ENCODE results near the gene PRKG1. TPM values are rescaled to one million over a fixed set of nuclear protein-coding genes. Genes with fewer than 3 reads are reported as not detected.

Gene PRKG1
- total and polyA plus RNA-seq, 2 of the 4 experiments (the other 2 are of a cell fraction) = 3.5 to 18.3 TPM

DNA sequence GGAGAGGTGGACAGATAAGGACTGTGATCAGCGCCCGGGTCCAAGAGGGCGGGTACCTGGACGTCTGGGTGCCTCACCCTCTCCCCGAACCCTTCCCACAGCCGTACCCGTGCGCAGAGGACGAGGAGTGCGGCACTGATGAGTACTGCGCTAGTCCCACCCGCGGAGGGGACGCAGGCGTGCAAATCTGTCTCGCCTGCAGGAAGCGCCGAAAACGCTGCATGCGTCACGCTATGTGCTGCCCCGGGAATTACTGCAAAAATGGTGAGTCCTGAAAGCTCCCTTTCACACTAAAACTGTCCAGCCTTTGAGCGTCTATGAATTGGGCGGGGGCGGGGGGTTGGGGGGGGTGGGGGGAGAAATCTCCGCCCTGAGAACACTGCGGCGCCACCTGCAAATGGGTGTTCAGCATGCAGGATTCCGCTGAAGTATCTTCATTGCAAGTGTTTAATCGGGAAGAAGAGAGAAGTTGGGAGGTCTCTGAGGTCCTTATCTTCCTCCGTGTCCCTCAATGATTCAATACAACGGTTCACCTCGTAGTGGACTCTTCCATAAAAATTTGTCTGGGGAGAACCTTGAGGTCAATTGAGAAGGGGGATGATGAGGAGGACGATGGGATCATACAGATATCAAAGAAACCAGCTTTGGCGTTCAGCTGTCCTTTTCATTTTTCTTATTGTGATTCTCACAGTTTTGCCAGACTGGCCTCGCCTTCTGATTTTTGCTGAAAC, 1240.7 kb downstream of the PRKG1 start:
- peak overlapping the region; percentile 93 for H3K56ac ChIP-seq (ENCODE audit: extremely low read depth, insufficient read depth, low read length)
- peak overlapping the region; percentile 71 for H3K27ac ChIP-seq (ENCODE audit: insufficient read depth, low read length)
- H4K20me1 ChIP-seq (ENCODE audit: insufficient read depth, low read length) = no peaks in the 10 kb centered on the region
- no peaks in the 10 kb centered on the region for H3K27me3 ChIP-seq (ENCODE audit: control insufficient read depth, insufficient read depth, low read length)
- H2BK5ac ChIP-seq (ENCODE audit: low read depth, low read length, poor library complexity, severe bottlenecking) = peak overlapping the region; percentile 99
- peak overlapping the region; percentile 87 for H3K4me2 ChIP-seq (ENCODE audit: low read depth, low read length)
- peak; percentile 27; the same call in 1 of the 2 replicates for TF ChIP-seq MXI1 (IDR thresholded peaks at IDR 0.05; ENCODE audit: borderline replicate concordance, low read depth, low read length)
- TF ChIP-seq, protein P1, sequence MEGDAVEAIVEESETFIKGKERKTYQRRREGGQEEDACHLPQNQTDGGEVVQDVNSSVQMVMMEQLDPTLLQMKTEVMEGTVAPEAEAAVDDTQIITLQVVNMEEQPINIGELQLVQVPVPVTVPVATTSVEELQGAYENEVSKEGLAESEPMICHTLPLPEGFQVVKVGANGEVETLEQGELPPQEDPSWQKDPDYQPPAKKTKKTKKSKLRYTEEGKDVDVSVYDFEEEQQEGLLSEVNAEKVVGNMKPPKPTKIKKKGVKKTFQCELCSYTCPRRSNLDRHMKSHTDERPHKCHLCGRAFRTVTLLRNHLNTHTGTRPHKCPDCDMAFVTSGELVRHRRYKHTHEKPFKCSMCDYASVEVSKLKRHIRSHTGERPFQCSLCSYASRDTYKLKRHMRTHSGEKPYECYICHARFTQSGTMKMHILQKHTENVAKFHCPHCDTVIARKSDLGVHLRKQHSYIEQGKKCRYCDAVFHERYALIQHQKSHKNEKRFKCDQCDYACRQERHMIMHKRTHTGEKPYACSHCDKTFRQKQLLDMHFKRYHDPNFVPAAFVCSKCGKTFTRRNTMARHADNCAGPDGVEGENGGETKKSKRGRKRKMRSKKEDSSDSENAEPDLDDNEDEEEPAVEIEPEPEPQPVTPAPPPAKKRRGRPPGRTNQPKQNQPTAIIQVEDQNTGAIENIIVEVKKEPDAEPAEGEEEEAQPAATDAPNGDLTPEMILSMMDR (conservative IDR thresholded peaks at IDR 0.05; ENCODE audit: low read depth, low read length) = no peak
- peaks cover 6% of the 10 kb centered on the region; the same call in 1 of the 2 replicates for H3K36me3 ChIP-seq (ENCODE audit: control insufficient read depth, insufficient read depth, low read length)
- peak overlapping the region; percentile 99 for H3K14ac ChIP-seq (replicated peaks; ENCODE audit: low read depth, low read length)
- H2AK9ac ChIP-seq (replicated peaks; ENCODE audit: low read depth, low read length, poor library complexity) = peak overlapping the region; percentile 86
- POLR2A ChIA-PET (ENCODE audit: unreplicated experiment) = interaction anchor here (0.6 to 1.2 kb wide), 2 partner anchors 174 to 252 kb away, joined by 4 to 9 read pairs; no protein-coding TSS in a partner anchor
- H3K9me3 ChIP-seq (ENCODE audit: control insufficient read depth, insufficient read depth, low read length) = no peaks in the 10 kb centered on the region
- peak overlapping the region; percentile 77 to 96 for H4K8ac ChIP-seq (ENCODE audit: low read depth in 2 of 2, low read length in 2 of 2)
- peak overlapping the region; percentile 97 for H2BK120ac ChIP-seq (ENCODE audit: low read depth, low read length)
- H4K5ac ChIP-seq (ENCODE audit: low read depth, low read length) = peak overlapping the region; percentile 80
- peak overlapping the region; percentile 97 for H2BK20ac ChIP-seq (ENCODE audit: low read depth, low read length)
- WGBS, 2 experiments (ENCODE audit: extremely low coverage in 2 of 2, insufficient read length in 1 of 2) = 0% methylated on average over 15 of the region's 36 CpGs; no CpG with 5 or more reads in 1 of the 2 experiments
- peaks cover 0 to 34% of the 10 kb centered on the region in 2 experiments; a peak in 2 of 4 replicates for H3K79me1 ChIP-seq (ENCODE audit: low read depth in 1 of 2, low read length in 2 of 2)
- H3K9me1 ChIP-seq (ENCODE audit: insufficient read depth, low read length) = peaks cover 5% of the 10 kb centered on the region; the same call in 1 of the 2 replicates
- peak overlapping the region; percentile 98 for H3K4ac ChIP-seq (ENCODE audit: low read depth, low read length)
- no TSS peak for BruUV-seq (replicated peaks)
- peak overlapping the region; percentile 81 for H3K4me3 ChIP-seq (ENCODE audit: insufficient read depth, low read depth, low read length)
- in situ Hi-C loops (cut with MboI; ENCODE audit: low sequenced_read_pairs) (loop anchor here (5.0 kb wide), 2 partner anchors 172 to 252 kb away; no protein-coding TSS in a partner anchor), intact Hi-C loops (cut with micrococcal nuclease) (loop anchor here (1.0 to 5.0 kb wide), 3 partner anchors 127 to 252 kb away; no protein-coding TSS in a partner anchor), dilution Hi-C loops (cut with HindIII; ENCODE audit: low sequenced_read_pairs, unreplicated experiment) (no loop called here)
- peak; percentile 41 for DNase-seq
- peak overlapping the region; percentile 89 for H2AFZ ChIP-seq (replicated peaks; ENCODE audit: low read length, poor library complexity)
- H2AK5ac ChIP-seq (ENCODE audit: low read depth, low read length) = peak overlapping the region; percentile 67
- H4K91ac ChIP-seq (ENCODE audit: insufficient read depth, low read depth, low read length) = peak overlapping the region; percentile 92
- peak; percentile 4 for ATAC-seq (ENCODE audit: low read depth)
- peaks cover 4% of the 10 kb centered on the region; the same call in 1 of the 2 replicates for H3K4me1 ChIP-seq (ENCODE audit: control insufficient read depth, insufficient read depth, low read length)
- H3K18ac ChIP-seq (ENCODE audit: low read depth, low read length) = peak overlapping the region; percentile 97; the same call in 1 of the 2 replicates
- H2BK15ac ChIP-seq (ENCODE audit: low read depth, low read length) = peak overlapping the region; percentile 93
- CTCF ChIA-PET = interaction anchor here (0.6 to 2.2 kb wide), 7 partner anchors 15 to 252 kb away, joined by 3 to 13 read pairs (median 3); no protein-coding TSS in a partner anchor
- H3K9ac ChIP-seq (ENCODE audit: low read depth, low read length) = peak overlapping the region; percentile 83
- H3K23ac ChIP-seq (ENCODE audit: low read depth, low read length) = peak overlapping the region; percentile 97
